ENCODE measurements around the gene KLK13. TPM values are rescaled to one million over a fixed set of nuclear protein-coding genes. Genes with fewer than 3 reads are reported as not detected.

Gene KLK13
- polyA plus RNA-seq, 2 of the 4 experiments (the other 2 are of a cell fraction): not detected

- TF ChIP-seq ATOH8 (CRISPR knock-in tag; IDR thresholded peaks at IDR 0.05; ENCODE audit: low read depth) (no peak), JUN (IDR thresholded peaks at IDR 0.05) (no peak), RARB (CRISPR knock-in tag; IDR thresholded peaks at IDR 0.05) (no peak), GATA3 (IDR thresholded peaks at IDR 0.05; ENCODE audit: borderline replicate concordance) (no peak)
Observed at GRCh38 chr19:51025809-51026553, 38.9 kb downstream of the KLK13 start (continued).

- no peak for ATAC-seq
- CTCF ChIA-PET: interaction anchor here (0.7 to 2.1 kb wide), 3 partner anchors 8 to 283 kb away, joined by 3 to 8 read pairs (median 8); no protein-coding TSS in a partner anchor
- H3K4me3 ChIP-seq: no peak overlapping the region
Observed at GRCh38 chr19:51025401-51025800, 39.5 kb downstream of the KLK13 start.

More at GRCh38 chr19:51025401-51025800, 39.5 kb downstream of the KLK13 start:
- H3K27ac ChIP-seq: no peak overlapping the region
- no peak for DNase-seq (ENCODE audit: low read depth in 1 of 2, low spot score in 1 of 2)
- H3K4me2 ChIP-seq: no peak overlapping the region
- H3K9me3 ChIP-seq: no peaks in the 10 kb centered on the region
- POLR2A ChIA-PET: no interaction called here
- TF ChIP-seq POLR2A (IDR thresholded peaks at IDR 0.05; ENCODE audit: low read length): no peak
- no peak for TF ChIP-seq CBX2 (IDR thresholded peaks at IDR 0.05; ENCODE audit: borderline replicate concordance, low read depth)
- no peak for TF ChIP-seq GATA3 (IDR thresholded peaks at IDR 0.05; ENCODE audit: borderline replicate concordance)
- no peak for TF ChIP-seq RFX5 (IDR thresholded peaks at IDR 0.05)
- no peak for TF ChIP-seq RNF2 (IDR thresholded peaks at IDR 0.05; ENCODE audit: borderline replicate concordance, low read depth)
- TF ChIP-seq RCOR1 (IDR thresholded peaks at IDR 0.05; ENCODE audit: low read depth, low read length): no peak
- no peak for TF ChIP-seq BCL3 (IDR thresholded peaks at IDR 0.05)
- TF ChIP-seq REST (IDR thresholded peaks at IDR 0.05): no peak
- TF ChIP-seq HOXB5 (CRISPR knock-in tag; IDR thresholded peaks at IDR 0.05): no peak
- no peak for TF ChIP-seq RARB (CRISPR knock-in tag; IDR thresholded peaks at IDR 0.05)
- no peak for TF ChIP-seq CHD4 (IDR thresholded peaks at IDR 0.05; ENCODE audit: borderline replicate concordance)
- no peak for TF ChIP-seq CTCF (IDR thresholded peaks at IDR 0.05)
- TF ChIP-seq KDM5A (IDR thresholded peaks at IDR 0.05): no peak
- TF ChIP-seq ESRRA (IDR thresholded peaks at IDR 0.05; ENCODE audit: borderline replicate concordance, low read length): no peak
- no peak for TF ChIP-seq HEYL (CRISPR knock-in tag; IDR thresholded peaks at IDR 0.05)
- no peak for TF ChIP-seq FOSL2 (IDR thresholded peaks at IDR 0.05)
- no peak for TF ChIP-seq FOSL2 (CRISPR knock-in tag; IDR thresholded peaks at IDR 0.05)
- no peak for TF ChIP-seq NR3C1 (IDR thresholded peaks at IDR 0.05)
- TF ChIP-seq ZSCAN20 (CRISPR knock-in tag; IDR thresholded peaks at IDR 0.05): no peak
- TF ChIP-seq TP53 (CRISPR knock-in tag; IDR thresholded peaks at IDR 0.05): no peak
- TF ChIP-seq BHLHE40 (IDR thresholded peaks at IDR 0.05; ENCODE audit: low read depth, low read length): no peak
- no peak for FAIRE-seq
- WGBS (ENCODE audit: missing lambda C conversion rate): 65% methylated on average over 6 of the region's 6 CpGs
- H3K4me1 ChIP-seq: no peaks in the 10 kb centered on the region

All from A549 (cell line).